HG03064 (cell line): Measurements from ENCODE around the gene PPP1R3F.
"Not testable (repeated sequence)": the region's sequence is repeated elsewhere in the genome, so short reads cannot be mapped to it uniquely, and the experiment has no call there.

Experiments
- ATAC-seq: cut with Tn5 transposase; IDR thresholded peaks from one replicate; pipeline ENCODE4 v1.9.1; 2021; ENCODE audit warnings: low read depth; ENCODE audit not compliant: unreplicated experiment

The PPP1R3F gene

DNA sequence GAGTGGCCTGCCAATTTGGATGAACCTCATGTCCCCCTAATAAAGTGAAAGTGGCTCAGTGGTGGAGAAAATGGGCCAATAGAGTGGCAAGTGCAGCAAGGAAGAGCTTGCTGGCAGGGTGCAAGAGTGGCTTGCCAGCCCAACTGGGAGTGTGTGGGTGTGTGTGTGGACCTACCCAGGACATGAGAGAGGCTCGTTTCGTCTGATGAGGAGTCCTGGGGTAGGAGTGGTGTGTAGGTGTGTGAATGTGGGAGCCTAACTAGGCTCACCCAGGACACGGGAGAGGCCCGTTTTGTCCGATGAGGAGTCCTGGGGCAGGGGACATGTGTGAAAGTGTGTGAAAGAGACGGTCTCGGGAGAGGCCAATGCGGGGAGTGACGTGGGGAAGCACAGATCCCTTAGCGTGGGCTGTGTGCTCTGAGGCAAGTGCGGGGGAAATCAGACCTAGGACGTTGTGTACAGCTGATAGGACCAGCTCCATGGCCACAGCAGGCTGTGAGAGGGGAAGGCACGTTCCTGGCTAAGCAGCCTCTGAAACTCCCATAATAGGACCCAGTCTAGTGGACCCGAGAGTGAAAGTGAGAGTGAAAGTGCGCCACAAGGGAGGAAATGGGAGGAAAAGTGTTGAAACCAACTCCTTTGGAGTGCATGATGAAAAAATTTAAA is 39.1 kb downstream of the PPP1R3F start:
- no peak for ATAC-seq

- ATAC-seq = no peak
Observed at GRCh38 chrX:49309401-49309981, 39.9 kb downstream of the PPP1R3F start.

DNA sequence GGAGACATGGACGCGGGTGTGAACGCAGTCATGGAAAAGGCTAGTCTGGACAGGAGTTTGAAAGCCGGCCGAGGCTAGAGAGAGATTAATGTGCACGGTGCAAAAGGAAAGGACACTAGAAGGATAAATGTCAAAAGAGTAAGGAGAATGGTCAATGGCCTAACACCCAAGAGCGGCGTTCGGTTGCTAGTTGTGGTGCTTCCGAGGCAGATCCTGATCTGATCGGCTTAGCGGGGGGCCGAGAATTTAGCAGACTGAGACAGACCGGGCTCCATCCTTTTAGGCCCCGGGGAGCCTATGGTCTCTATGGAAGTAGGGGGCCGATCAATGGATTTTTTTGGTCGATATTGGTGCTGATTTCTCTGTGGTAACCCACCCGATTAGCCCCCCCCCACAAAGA is 40.8 kb downstream of the PPP1R3F start:
- no peak for ATAC-seq

DNA sequence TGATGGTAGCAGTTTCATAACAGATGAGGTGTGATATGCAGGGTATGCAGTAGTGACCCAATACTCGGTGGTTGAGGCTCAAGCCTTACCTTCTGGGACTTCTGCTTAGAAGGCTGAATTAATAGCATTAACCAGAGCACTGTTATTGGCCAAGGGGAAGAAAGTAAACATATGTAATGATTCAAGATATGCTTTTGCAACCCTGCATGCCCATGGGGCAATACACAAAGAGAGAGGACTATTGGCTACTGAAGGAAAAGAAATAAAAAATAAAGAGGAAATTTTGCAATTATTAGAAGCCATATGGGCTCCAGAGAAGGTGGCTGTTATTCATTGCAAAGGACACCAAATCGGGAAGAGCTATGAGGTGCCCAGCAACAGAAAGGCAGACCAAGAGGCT is 42.6 kb downstream of the PPP1R3F start:
- no peak for ATAC-seq

- ATAC-seq = no peak
Observed at GRCh38 chrX:49316085-49316484, 46.5 kb downstream of the PPP1R3F start.

GRCh38 chrX:49321737-49322136 is 52.1 kb downstream of the PPP1R3F start, which contains the start of gene GAGE12J:
GAGE12J (plus strand) TSS chrX:49322037; CDS start chrX:49323194, 1,157 bp downstream.
- not testable (repeated sequence) for ATAC-seq

GRCh38 chrX:49322266-49322665 is 52.7 kb downstream of the PPP1R3F start:
- not testable (repeated sequence) for ATAC-seq

GRCh38 chrX:49323735-49324134 is 54.1 kb downstream of the PPP1R3F start:
- ATAC-seq = not testable (repeated sequence)

DNA sequence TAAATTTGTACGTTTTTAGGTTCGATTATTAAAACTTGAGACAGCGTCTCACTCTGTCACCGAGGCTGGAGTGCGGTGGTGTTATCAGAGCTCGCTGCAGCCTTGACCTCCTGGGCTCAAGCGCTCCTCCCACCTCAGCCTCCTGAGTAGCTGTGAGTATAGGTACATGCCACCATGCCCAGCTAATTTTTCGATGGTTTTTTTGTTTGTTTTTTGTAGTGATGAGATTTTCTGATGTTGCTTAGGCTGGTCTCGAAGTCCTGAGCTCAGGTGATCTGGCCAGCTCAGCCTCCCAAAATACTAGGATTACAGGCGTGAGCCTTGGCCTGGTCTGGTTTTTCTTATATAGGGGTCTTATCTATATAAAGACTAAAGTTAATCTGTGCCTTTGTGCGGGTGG is 60.8 kb downstream of the PPP1R3F start:
- not testable (repeated sequence) for ATAC-seq

DNA sequence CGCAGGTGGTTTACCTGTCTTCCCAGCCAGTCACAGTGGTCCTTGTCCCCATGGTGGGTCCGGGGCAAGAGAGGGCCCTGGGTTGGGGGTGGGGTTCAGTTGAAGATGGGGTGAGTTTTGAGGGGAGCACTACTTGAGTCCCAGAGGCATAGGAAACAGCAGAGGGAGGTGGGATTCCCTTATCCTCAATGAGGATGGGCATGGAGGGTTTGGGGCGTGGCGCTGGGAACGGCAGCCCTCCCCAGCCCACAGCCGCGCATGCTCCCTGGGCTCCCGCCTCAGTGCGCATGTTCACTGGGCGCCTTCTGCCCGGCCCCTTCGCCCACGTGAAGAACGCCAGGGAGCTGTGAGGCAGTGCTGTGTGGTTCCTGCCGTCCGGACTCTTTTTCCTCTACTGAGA is 61.7 kb downstream of the PPP1R3F start, which contains the start of gene GAGE13:
GAGE13 (plus strand) TSS at position 301 of the 400 bp plus-strand sequence. CDS start 1,156 bp downstream, outside the sequence.
- not testable (repeated sequence) for ATAC-seq

- ATAC-seq = not testable (repeated sequence)
Observed at GRCh38 chrX:49331841-49332240, 62.2 kb downstream of the PPP1R3F start.
